HG03571 (cell line): ENCODE data around the gene RPL7A.
A peak's percentile ranks its signal among the peaks of the same experiment; 100 is the strongest.
"Not testable (repeated sequence)": the region's sequence is repeated elsewhere in the genome, so short reads cannot be mapped to it uniquely, and the experiment has no call there.

Source experiments
- ATAC-seq: cut with Tn5 transposase; IDR thresholded peaks from one replicate; pipeline ENCODE4 v1.9.1; 2021; ENCODE audit not compliant: unreplicated experiment

RPL7A gene

DNA sequence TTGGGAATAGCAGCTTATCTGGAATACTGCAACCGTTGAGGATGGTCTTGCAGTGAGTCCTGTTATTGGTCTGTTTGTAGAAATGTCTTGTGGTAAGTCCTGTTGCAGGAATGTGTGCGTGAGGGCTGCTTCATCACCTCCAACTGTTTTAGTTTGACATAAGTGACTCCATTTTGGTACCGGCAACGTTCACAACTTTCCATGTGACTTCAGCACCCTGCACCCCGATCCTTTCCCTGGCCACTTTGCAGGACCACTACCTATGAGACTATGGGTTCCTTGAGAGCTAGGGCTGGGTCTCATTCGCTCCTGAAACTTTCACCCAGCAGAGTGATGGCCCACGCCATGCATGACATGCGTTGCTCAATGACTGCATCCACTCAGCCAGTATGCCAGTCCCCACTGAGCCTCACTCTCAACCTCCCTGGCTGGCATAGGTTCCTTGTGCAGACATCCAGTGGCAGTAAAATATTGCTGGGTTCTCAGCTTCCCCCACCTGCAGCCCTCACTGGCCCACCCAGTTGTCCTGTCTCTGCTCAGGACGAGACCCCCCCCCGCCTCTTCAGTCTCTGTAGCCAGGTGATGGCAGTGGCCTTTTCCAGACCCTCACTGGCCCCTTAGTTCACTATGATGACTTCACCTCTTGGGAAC lies 20.1 kb upstream of the RPL7A start:
- ATAC-seq, result no peak

DNA sequence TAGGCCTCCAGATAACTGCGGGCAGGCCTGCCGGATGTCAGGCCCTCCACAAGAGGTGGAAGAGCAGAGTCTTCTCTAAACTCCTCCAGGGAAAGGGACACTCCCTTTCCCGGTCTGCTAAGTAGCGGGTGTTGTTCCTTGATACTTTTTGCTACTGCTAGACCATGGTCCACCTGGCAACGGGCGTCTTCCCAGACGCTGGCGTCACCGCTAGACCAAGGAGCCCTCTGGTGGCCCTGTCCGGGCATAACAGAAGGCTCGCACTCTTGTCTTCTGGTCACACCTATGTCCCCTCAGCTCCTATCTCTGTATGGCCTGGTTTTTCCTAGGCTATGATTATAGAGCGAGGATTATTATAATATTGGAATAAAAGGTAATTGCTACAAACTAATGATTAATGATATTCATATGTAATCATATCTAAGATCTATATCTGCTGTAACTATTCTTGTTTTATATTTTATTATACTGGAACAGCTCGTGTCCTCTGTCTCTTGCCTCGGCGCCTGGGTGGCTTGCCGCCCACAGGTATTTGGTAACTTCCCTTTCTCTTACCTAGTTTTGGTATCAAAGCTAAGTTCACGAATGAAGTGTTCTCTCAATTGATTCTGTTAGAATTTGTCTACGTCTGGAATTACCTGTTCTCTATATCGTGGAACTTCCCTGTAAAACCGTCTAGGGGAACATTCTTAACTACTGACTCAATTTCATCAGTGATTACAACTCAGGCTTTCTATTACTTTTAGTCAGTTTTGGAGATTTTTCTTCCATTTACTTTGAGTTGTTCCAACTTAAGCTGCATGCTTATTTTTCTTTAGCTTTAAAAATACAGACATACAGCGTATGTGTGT lies 18.5 kb upstream of the RPL7A start:
- not testable (repeated sequence) for ATAC-seq

DNA sequence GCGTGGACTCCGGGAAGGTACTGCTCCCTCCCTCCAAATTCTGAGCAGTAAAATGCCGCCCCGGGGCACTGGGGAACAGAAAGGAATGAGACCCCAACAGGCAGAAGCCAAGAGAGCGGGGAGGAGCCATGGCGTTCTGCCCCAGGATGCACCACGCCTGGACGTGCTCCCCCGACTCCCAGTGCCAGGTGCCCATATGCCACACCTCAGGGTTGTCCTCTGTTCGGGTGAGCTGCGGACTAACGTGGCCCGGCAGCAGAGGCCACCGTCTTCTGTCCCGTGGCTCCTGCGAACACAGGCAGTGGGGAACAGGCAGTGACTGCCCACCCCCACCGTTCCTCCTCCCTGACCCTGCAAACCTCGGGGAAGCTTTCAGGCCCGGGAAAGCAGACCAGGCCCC lies 16.8 kb upstream of the RPL7A start:
- no peak for ATAC-seq

DNA sequence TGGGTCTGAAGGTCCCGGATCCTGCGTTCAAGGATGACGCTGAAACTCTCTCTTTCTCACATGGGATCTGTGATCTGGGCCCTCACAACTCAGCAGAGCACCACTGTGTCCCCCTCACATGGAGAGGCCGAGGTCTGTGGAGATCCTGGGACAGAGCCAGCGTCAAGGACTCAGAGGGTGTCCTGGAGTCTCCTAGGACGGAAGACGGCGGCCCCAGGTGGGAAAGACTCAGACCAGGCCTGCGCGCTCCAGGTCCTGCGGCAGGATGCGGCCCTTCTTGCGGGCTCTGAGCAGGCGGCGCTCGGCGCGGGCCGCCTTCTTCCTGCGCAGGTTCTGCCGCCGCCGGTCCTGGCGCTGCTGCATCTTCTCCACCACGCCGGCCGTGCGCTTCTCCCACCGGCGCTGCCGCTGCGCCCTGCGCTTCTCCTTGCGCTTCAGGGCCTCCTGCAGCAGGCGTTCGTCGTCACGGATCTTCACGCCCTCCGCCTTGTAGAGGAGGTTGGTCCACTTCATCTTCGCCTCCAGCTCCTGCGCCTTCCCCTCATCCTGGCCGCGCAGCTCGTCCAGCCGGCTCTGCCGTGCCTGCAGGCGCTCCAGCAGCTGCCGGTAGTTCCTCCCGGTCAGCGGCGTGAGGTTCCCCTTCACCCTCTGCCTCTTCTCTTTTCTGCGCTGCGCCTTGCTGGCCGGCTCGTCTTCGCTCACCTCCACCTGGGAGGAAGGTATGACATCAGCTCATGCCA lies 16.2 kb upstream of the RPL7A start:
- no peak for ATAC-seq

DNA sequence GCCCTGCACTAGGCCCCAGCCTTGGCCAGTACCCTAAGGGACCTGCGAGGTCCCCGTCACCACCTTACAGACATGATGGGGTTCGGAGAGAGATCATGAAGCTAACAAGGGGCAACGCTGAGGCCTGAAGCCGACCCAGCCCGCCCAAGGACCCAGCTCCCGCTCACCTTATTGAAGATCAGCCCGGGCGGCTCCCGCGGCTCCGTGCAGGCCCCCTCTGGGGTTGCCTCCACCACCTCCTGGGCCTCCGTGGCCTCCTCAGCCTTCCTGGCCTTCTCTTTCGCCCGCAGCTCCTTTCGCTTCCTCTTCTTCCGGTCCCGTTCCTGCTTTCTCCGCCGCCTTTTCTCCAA lies 15.7 kb upstream of the RPL7A start:
- no peak for ATAC-seq

DNA sequence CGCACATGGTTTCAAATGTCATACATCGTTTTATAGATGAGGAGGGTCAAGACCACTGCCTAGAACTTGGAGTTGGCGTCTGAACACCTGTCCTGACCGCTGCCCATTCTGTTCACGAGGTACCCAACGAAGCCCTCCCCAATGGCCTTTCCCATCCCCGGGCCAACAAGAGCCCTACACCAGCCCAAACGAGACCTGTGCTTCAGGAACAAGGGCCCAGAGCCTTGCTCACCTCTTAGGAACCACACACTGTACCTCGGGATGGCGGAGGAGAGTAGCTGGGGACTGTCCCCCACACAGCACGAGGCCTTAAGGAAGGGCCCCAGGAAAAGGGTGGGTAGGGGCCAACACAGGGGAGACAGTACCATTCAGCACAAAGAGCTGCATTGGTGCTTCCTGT lies 15.0 kb upstream of the RPL7A start:
- no peak for ATAC-seq

DNA sequence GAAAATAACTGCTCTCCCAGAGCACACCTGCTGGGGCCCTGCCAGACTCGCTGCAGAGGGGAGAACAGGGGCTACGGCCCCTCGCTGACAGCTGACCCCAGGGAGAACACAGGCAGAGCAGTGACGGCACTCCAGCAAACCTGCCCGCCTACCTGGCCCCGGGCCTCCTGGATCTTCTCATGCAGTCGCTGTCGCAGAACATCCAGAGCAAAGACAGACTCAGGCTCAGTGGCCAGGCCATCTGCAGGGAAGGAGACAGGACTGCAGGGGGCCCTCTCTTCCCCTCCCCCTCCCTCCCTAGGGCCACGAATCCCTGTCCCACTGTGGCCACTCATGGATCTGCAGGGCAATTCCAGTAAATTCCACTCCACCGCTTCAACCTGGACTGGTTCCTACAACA lies 14.5 kb upstream of the RPL7A start:
- ATAC-seq, result no peak

DNA sequence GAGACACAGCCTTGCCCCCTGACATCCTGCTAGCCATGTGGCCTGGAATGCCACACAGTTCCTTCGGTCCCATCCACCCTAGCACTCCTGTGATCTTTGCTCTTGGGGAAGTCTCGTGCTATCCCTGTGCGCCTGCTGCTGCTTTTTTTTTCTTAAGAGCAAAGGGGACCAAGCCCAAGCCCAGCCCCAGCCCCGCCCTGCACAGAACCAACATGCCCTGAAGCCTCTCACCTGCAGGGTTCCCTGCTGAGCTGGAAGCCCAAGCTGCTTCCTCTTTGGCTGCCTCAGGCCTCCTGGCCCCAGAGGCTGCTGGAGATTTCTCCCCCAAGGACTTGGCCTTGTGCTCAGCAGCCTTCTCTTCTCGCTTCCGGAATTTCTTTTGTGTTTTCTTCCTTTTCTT lies 13.9 kb upstream of the RPL7A start:
- no peak for ATAC-seq

DNA sequence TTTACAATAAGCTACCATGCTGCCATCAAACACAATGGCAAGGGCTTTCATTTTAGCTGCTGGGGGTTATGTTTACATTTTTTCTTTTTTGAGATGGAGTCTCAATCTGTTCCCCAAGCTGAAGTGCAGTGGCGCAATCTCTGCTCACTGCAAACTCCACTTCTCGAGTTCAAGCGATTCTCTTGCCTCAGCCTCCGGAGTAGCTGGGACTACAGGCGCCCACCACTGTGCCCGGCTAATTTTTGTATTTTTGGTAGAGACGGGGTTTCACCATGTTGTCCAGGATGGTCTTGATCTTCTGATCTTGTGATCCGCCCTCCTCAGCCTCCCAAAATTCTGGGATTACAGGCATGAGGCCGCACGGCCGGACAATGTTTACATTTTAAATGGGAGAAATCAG lies 13.1 kb upstream of the RPL7A start:
- ATAC-seq, result not testable (repeated sequence)

DNA sequence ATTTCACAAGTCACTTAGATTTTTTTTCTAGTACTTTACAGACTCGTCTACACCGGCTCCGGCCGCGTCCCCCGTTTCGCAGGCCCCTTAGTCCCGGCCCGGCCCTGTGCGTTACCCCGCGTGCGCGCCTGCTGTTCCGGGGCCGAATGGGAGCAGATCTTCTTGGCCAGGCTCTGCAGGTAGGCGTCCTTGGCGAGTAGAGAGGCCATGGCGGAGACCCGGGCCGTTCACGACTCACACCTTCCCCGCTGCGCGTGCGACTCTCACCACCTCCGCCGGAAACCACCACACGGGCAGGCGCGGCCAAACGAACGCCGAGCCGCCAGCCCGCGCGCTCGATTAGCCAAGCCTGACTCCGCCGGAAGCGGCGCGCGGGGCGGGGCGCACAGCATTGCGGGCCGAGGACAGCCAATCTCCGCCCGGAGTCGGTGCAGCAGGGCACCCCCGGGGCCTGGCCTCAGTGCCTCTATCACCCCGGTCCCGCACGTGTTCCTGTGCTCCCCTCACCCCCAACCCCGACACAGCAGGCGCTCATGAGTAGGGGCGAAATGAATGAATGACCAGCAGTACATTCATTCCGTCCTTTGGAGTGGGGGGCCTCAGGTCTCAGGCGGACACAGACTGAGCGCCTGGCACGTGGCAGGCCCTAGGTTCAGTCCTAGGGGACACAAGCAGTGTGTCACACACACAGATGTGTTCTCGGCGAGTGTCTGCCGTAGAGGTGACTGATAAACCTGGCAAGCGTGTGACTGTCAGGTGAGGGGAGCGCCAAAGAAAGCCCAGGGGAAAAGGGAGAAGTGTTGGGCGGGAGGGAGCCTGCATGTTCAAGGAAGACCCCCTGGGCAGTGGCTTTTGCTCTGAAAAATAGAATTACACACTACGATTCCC lies 11.8 kb upstream of the RPL7A start, which contains the start of gene SURF6:
SURF6 (minus strand) TSS at position 265 of the 888 bp plus-strand sequence; CDS start at position 209, 56 bp downstream.
- ATAC-seq, result peak; percentile 69

DNA sequence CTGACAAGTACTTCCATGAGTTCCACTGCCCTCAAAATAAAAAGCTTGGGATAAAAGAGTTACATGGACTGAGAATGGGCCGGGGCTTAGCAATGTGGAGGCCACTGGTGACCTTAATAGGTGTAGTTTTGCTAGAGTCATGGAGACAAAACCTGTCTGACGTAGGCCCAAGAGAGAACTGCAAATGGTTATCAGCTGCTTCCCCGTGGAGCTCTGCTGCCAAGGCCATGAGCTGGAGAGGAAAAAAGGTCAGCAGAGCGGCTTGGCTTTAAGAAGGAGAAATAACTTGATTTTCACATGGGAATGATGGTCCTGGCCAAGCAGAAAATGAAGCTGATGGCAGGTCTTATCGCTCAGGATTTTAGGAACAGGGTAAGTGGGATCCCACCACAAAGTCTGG lies 8.4 kb upstream of the RPL7A start:
- no peak for ATAC-seq

DNA sequence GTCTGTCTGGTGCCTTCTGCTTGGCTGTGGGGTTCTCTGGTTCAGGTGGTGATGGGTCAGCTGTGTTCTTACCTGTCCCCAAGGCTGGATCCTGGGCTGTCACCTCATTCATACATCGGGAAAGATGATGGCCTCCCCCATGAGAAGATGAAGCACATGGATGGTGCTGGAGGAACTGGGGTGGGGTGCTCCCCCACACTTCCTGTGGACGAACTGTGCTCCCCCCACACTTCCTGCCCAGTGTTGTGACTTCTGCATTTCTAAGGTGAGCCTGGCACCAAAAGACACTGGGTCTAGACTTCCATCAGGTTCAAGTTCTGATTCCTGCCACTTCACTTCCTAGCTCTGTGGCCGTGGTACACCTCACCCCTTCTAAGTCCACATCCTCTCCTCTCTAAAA lies 7.8 kb upstream of the RPL7A start:
- no peak for ATAC-seq

DNA sequence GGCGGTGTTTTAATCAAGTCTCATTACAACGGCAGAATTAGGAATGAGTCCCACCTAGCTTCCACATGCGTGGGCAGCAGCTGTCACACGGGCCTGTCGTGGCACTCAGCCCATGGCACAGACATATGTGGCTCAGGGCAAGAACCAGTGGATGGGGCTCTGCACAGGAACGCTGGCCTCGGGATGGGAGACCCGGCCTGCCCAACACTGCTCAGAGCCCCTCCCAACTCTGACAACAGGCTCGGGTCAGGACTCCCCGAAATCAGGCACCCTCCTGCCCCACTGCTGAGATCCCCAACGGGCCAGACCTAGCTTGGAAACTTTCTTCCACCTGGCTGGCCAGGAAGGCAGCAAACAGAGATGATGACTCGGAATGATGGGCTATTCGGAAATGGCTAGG lies 7.1 kb upstream of the RPL7A start:
- no peak for ATAC-seq

DNA sequence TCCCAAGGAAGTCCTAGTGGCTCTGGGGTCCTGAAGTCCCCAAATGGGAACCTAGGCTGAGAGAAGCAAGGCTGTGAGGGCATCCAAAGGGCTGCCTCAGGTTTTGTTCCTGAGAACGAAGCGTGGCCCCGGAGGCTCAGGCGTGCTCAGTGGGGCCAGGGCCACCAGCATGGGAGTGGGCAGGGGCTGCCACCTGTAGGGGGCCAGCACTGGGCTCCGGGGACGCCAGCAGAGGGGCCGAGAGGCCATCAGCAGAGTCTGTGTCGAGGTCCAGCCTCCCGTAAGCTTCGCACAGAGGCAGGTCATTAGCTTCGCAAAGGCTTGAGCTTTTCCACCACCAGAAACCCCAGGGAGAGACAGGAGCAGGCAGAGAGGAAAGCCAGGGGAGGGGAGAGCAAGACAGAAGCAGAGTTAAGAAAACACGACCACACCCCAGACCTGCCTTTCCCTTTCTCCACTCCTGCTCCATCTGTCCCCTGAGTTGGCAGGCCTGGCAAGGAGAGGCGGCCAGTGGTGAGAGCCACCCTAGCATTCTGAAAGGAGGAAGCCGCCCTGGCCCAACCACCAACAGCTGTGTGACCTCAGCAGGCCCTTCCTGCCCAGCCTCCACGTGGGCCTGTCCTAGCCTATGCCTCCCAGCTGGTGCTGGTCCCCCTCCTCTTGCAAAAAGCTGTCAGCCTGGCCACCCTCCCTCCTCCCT lies 6.5 kb upstream of the RPL7A start:
- no peak for ATAC-seq

DNA sequence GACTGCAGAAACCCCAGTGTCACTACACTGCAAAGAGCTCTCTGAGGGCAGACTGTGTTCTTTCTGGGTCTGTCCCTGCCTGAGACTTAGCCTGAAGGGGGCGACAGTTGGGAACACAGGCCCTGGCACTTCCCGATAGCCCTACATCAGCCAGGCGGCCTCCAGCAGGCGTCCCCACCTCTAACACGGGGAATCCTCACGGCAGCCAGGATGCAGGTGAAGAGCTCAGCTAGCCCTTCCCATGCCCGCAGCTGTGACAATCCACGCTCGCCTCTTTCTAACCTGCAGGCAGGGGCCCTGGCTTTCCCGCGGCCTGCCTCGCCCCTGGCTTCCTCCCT lies 6.0 kb upstream of the RPL7A start:
- no peak for ATAC-seq

DNA sequence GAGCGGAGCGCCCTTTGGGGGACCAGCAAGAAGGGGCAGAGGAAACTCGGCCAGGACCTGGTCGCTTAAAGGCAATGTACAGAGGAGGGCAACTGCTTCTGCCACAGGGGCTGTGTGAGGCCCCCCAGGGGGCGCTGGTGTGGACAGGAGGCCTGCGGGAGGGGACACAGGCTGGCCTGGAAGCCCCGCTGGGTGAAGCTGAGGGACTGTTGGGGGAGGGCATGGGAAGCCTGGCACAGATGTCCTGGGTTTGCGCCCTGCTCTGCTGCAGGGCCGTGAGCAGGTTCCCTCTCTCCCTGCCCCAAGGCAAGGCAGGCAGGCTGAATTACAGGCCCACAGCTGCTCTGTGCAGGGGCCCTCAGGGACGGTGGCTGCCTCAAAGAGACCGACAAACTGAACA lies 5.4 kb upstream of the RPL7A start:
- ATAC-seq, result no peak

DNA sequence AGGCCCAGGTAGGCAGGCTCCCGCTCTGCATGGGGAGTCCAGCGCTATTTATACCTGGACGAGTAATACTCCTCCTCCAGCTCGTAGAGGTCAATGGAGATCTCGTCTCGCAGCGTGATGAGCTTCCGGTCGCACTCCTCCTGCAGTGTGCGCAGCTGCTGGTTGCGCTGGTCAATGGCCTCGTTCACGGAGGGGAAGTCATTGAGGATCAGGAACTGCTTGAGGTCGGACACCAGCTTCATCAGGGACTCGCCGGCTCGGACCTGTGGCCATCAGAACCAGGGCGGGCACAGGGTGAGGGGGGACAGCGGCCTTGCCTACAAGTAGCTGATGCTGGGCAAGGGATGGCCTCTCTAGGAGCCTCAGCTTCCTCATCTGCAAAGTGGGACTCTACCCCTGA lies 3.9 kb upstream of the RPL7A start:
- no peak for ATAC-seq

DNA sequence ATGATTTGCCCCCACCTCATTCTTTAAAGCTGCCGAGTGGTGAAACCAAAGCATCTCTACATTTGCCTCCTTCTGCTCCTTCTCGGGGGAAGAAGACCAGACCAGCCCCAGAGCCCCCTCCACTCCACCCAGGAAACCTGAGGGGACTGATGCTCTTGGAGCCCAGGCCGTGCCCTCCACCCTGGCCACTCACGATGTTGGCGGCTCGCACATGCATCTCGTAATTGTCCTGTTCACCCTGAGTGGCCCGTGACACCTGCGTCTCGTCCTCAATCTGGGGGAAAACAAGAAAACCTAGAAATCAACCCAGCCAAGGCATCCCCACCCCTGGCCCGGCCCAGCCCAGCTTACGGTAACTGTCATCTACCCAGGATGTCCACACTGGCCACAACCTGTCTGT lies 3.0 kb upstream of the RPL7A start:
- no peak for ATAC-seq

DNA sequence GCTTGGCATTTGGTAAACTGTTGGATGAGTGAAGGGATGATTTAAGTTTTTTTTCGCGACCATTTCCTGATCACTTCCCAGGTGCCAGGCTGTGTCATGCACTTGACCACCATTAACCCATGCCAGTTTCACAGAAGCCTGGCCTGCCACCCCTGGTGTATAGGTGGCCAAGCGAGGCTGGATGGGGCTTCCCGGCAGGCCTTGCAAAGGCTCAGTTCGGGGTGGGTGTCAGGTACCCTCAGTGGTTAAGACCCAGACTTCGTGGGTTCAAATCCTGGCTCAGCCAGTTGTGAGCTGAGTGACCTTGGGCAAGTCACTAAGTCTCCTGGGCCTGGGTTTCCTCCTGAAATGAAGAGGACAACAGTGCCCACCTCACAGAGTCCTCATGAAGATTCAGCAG lies 2.4 kb upstream of the RPL7A start:
- ATAC-seq, result no peak

DNA sequence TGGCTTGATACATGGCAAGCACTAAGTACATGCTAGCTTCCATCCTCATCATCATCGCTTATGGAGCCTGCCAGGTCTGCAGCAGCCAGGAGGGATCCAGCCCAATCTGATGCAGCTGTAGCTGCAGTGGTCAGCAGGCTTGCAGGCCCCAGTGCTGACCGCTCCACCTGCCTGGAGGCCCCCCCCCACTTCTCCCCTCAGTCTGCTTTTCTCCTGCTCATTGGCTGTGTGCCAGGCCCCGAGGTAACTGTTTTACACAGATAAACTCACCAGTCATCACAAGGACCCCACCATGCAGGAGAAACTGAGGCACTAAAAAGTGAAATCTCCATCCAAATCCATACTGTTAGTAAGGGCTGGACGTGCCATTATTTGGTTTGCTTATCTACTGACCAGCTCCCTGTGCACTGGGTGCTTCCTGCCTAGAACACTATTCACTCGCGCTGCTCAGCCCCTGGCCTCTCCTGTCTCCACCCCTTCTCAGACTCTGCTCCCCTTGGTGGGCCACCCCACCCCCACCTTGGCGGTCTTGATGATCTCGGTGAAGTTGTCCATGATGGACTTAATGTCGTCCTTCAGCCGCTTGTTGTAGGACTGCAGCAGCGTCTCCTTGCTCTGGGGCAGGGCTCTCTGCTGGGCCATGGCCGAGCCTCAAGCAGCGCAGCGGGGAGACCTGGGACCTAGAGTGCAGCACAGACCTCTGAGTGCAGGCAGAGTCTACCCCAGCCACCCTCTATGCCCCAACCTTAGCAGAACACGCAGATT lies 1.8 kb upstream of the RPL7A start:
- ATAC-seq, result no peak
